ENCODE results near the gene LPXN. TPM values are rescaled to one million over a fixed set of nuclear protein-coding genes. Genes with fewer than 3 reads are reported as not detected.
"Not testable (repeated sequence)": the region's sequence is repeated elsewhere in the genome, so short reads cannot be mapped to it uniquely, and the experiment has no call there.

Gene LPXN
- total RNA-seq, 1 donor from 2014 or later, result 4.8 TPM

DNA sequence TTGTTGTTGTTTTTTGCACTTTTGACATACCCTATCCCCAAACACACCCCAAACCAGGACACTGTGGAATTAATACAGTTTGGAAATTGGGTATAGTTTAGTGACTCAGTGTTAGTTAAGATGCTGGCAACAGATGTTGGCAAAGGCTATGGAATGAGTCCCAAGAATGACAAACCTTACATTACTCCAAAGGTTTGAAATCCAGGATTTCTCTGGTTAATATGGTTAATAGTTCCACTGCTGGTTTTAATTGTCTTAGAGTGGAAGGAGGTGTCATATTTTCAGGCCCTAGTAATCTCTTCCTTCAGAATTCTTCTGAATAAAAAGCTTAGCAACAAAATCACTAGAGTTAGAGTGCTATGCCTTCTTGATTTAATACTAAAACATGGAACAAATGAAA, 775 bp downstream of the LPXN start:
- no peak overlapping the region for H3K4me3 Mint-ChIP-seq (ENCODE audit: unreplicated experiment)
- TF ChIP-seq, protein P1, sequence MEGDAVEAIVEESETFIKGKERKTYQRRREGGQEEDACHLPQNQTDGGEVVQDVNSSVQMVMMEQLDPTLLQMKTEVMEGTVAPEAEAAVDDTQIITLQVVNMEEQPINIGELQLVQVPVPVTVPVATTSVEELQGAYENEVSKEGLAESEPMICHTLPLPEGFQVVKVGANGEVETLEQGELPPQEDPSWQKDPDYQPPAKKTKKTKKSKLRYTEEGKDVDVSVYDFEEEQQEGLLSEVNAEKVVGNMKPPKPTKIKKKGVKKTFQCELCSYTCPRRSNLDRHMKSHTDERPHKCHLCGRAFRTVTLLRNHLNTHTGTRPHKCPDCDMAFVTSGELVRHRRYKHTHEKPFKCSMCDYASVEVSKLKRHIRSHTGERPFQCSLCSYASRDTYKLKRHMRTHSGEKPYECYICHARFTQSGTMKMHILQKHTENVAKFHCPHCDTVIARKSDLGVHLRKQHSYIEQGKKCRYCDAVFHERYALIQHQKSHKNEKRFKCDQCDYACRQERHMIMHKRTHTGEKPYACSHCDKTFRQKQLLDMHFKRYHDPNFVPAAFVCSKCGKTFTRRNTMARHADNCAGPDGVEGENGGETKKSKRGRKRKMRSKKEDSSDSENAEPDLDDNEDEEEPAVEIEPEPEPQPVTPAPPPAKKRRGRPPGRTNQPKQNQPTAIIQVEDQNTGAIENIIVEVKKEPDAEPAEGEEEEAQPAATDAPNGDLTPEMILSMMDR (IDR thresholded peaks at IDR 0.05), result no peak
- H3K27me3 Mint-ChIP-seq (ENCODE audit: low read depth), result no peaks in the 10 kb centered on the region
- H3K4me1 Mint-ChIP-seq (ENCODE audit: low read depth), result peaks cover 39% of the 10 kb centered on the region
- H3K36me3 Mint-ChIP-seq (ENCODE audit: low read depth), result peaks cover 2% of the 10 kb centered on the region
- H3K27ac Mint-ChIP-seq (ENCODE audit: unreplicated experiment), result no peak overlapping the region
- H3K9me3 Mint-ChIP-seq (ENCODE audit: low read depth), result no peaks in the 10 kb centered on the region
- no peak for DNase-seq (ENCODE audit: low spot score)

DNA sequence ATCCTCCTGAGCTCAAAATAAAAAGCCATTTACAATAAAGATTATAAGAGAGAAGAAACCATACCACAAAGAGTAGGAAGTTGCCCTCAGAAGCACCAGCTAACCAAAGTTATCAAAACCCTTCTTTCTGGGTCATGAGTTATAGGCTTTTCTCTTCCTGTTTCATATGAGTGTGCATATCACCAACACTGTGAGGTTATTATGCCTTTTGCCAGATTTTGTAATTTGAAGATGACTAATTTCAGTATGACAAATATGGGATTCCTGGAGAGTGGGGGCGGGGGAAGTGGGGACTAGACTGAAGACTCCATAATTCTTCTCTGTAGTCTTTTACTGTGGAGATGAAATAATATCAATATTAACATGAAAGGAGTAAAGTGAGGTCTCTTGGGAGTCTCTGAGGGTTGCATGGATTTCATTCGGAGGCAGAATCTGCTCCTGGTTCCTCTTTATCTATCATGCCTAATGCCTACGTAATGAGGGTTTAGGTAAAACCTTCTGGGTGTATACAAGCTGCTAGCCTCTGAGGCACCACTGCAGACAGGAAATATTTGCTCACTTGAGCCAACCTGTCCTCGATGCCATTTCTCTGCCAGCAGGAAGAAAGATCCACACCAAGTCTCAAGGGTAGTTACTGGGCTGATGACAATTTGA, 2.1 kb downstream of the LPXN start:
- no peaks in the 10 kb centered on the region for H3K27me3 Mint-ChIP-seq (ENCODE audit: low read depth)
- TF ChIP-seq, protein P1 (IDR thresholded peaks at IDR 0.05), result no peak
- H3K9me3 Mint-ChIP-seq (ENCODE audit: low read depth), result no peaks in the 10 kb centered on the region
- H3K36me3 Mint-ChIP-seq (ENCODE audit: low read depth), result peaks cover 10% of the 10 kb centered on the region
- no peak for DNase-seq (ENCODE audit: low spot score)
- no peak overlapping the region for H3K4me3 Mint-ChIP-seq (ENCODE audit: unreplicated experiment)
- peaks cover 38% of the 10 kb centered on the region for H3K4me1 Mint-ChIP-seq (ENCODE audit: low read depth)
- peak overlapping the region; percentile 84 for H3K27ac Mint-ChIP-seq (ENCODE audit: unreplicated experiment)

DNA sequence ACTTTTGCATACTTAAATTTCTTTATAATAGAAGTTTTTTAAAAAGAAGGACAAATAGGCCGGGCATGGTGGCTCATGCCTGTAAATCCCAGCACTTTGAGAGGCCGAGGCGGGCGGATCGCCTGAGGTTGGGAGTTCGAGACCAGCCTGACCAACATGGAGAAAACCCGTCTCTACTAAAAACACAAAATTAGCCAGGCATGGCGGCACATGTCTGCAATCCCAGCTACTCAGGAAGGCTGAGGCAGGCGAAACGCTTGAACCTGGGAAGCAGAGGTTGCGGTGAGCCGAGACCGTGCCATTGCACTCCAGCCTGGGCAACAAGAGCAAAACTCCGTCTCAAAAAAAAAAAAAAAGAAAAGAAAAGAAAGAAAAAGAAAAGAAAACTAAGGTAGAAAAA, 2.8 kb downstream of the LPXN start:
- H3K36me3 Mint-ChIP-seq (ENCODE audit: low read depth), result peaks cover 13% of the 10 kb centered on the region
- H3K27me3 Mint-ChIP-seq (ENCODE audit: low read depth); H3K9me3 Mint-ChIP-seq (ENCODE audit: low read depth); DNase-seq (ENCODE audit: low spot score); H3K4me3 Mint-ChIP-seq (ENCODE audit: unreplicated experiment): not testable (repeated sequence)
- H3K27ac Mint-ChIP-seq (ENCODE audit: unreplicated experiment), result peak overlapping the region; percentile 84
- H3K4me1 Mint-ChIP-seq (ENCODE audit: low read depth), result peaks cover 38% of the 10 kb centered on the region

DNA sequence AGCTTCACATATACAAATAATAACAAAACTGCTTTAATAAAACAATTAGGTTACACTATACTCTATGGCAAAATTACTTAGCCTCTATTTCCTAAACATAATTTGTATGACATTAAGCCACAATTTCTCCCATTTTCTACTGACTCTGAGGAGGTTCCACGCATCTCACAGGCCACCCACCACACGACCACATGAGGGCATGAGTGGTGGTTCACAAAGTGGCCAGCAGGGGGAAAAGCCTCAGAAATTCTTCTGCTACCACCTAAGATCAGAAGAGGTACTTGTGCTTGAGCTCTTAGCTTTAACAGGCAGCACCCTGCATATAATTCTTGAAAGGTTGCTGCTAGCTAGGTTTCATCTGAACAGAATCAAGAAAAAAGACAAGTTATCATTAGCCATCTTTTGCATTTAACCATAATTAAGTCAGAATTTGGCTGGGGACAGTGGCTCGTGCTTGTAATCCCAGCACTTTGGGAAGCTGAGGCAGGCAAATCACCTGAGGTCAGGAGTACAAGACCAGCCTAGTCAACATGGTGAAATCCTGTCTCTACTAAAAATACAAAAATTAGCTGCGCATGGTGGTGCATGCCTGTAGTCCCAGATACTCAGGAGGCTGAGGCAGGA, 7.7 kb downstream of the LPXN start:
- H3K27me3 Mint-ChIP-seq (ENCODE audit: low read depth), result no peaks in the 10 kb centered on the region
- peaks cover 19% of the 10 kb centered on the region for H3K36me3 Mint-ChIP-seq (ENCODE audit: low read depth)
- H3K4me3 Mint-ChIP-seq (ENCODE audit: unreplicated experiment), result no peak overlapping the region
- H3K27ac Mint-ChIP-seq (ENCODE audit: unreplicated experiment), result no peak overlapping the region
- H3K4me1 Mint-ChIP-seq (ENCODE audit: low read depth), result no peaks in the 10 kb centered on the region
- TF ChIP-seq, protein P1 (IDR thresholded peaks at IDR 0.05), result peak; percentile 85
- no peaks in the 10 kb centered on the region for H3K9me3 Mint-ChIP-seq (ENCODE audit: low read depth)
- DNase-seq (ENCODE audit: low spot score), result no peak

DNA sequence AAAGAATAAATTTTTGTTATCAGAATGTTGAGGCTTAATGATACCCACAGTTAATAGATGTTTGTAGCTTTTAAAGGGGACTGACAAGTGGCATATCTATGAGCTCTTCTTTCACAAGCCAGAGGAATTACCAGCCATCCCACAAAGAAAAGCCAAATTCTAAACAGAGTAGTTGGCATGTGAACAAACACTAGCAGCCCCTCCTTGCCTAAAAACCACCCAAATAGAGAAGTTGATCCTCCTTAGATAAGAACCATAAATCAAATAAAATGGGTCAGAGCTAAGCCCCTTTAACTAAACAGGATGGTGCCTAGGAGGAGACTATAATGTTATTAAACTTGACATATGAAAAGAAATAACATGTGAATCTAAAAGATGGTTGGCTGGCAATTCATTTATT, 11.4 kb downstream of the LPXN start:
- no peak for DNase-seq (ENCODE audit: low spot score)
- H3K4me1 Mint-ChIP-seq (ENCODE audit: low read depth), result no peaks in the 10 kb centered on the region
- H3K4me3 Mint-ChIP-seq (ENCODE audit: unreplicated experiment), result no peak overlapping the region
- H3K27ac Mint-ChIP-seq (ENCODE audit: unreplicated experiment), result no peak overlapping the region
- peaks cover 18% of the 10 kb centered on the region for H3K36me3 Mint-ChIP-seq (ENCODE audit: low read depth)
- no peaks in the 10 kb centered on the region for H3K9me3 Mint-ChIP-seq (ENCODE audit: low read depth)
- TF ChIP-seq, protein P1 (IDR thresholded peaks at IDR 0.05), result no peak
- H3K27me3 Mint-ChIP-seq (ENCODE audit: low read depth), result no peaks in the 10 kb centered on the region

DNA sequence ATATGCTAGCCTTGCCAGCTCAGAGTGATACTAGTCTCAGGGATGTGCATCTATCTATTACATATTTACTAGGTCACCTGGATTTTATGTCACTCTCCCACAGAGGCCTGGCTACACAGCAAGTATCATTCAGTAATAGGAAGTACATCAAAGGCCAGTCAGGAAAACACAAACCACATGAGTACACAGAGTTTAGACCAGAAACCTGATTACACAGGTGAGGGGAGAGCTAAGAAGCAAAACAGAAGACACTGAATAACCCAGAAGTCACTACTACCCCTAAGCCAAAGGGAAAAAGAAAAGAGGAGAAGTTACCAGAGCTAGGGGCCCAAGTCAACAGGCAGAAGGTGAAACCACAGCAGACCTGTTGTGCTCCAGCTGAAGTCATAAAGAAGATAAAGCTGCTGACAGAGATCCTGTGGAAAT, 13.3 kb downstream of the LPXN start:
- Mint-ChIP-seq H3K27me3 (ENCODE audit: low read depth) (no peaks in the 10 kb centered on the region), H3K4me1 (ENCODE audit: low read depth) (no peaks in the 10 kb centered on the region), H3K9me3 (ENCODE audit: low read depth) (no peaks in the 10 kb centered on the region), H3K4me3 (ENCODE audit: unreplicated experiment) (no peak overlapping the region), H3K27ac (ENCODE audit: unreplicated experiment) (no peak overlapping the region), H3K36me3 (ENCODE audit: low read depth) (peaks cover 12% of the 10 kb centered on the region)
- TF ChIP-seq, protein P1 (IDR thresholded peaks at IDR 0.05), result no peak
- DNase-seq (ENCODE audit: low spot score), result no peak
